GM13977 (cell line): ENCODE data around the gene DGKI.

Experiments
- DNase-seq: peaks from one replicate; pipeline ENCODE4 v3.0.0; 2012; ENCODE audit warnings: low spot score
- CTCF ChIP-seq: IDR thresholded peaks from 2 replicates; pipeline ENCODE4 v1.5.1; 2012; ENCODE audit warnings: mild to moderate bottlenecking, control low read depth; ENCODE audit not compliant: insufficient read depth; ENCODE audit errors: extremely low read depth, missing control alignments
- in situ Hi-C: fragments of 300-500 bp; cut with MboI; formaldehyde crosslinking; loops from one replicate; pipeline ENCODE4 v1.12.0; 2022; ENCODE audit warnings: low sequenced_read_pairs, low pct_unique_long_range_greater_than_20kb, mixed read lengths, inconsistent platforms; ENCODE audit not compliant: unreplicated experiment

The DGKI gene

GRCh38 chr7:137396051-137396450 lies 450.7 kb downstream of the DGKI start:
- TF ChIP-seq CTCF, result no peak
- no peak for DNase-seq
- in situ Hi-C loops, result no loop called here

GRCh38 chr7:137395420-137395819 lies 451.4 kb downstream of the DGKI start:
- no peak for TF ChIP-seq CTCF
- no peak for DNase-seq
- in situ Hi-C loops, result no loop called here

- in situ Hi-C loops, result no loop called here
- no peak for TF ChIP-seq CTCF
- no peak for DNase-seq
Measured at GRCh38 chr7:137393570-137393969, 453.2 kb downstream of the DGKI start.

GRCh38 chr7:137390076-137390475 lies 456.7 kb downstream of the DGKI start:
- DNase-seq, result no peak
- no peak for TF ChIP-seq CTCF
- in situ Hi-C loops, result no loop called here

GRCh38 chr7:137388916-137389315 lies 457.9 kb downstream of the DGKI start:
- no peak for DNase-seq
- TF ChIP-seq CTCF, result no peak
- in situ Hi-C loops, result no loop called here

- DNase-seq, result no peak
- no peak for TF ChIP-seq CTCF
- in situ Hi-C loops, result no loop called here
Measured at GRCh38 chr7:137386966-137387365, 459.8 kb downstream of the DGKI start.

- DNase-seq, result no peak
- in situ Hi-C loops, result no loop called here
- TF ChIP-seq CTCF, result no peak
Measured at GRCh38 chr7:137381045-137381444, 465.7 kb downstream of the DGKI start.
